Neural cell (in vitro differentiated cells): ENCODE results near the gene PLXDC2.

Source experiments
- EZH2 ChIP-seq: fragments of 200-600, 300-800 bp; shearing (Covaris generic), sonication (generic); IDR thresholded peaks from 2 replicates; pipeline ENCODE4 v1.6.1; 2014; ENCODE audit warnings: antibody characterized with exemption, low read length, borderline replicate concordance, mild to moderate bottlenecking; ENCODE audit not compliant: insufficient read depth, poor library complexity, severe bottlenecking
- MXI1 ChIP-seq: fragments of 450-650 bp; conservative IDR thresholded peaks from 2 replicates; pipeline ENCODE4 v1.6.1; 2014; ENCODE audit warnings: antibody characterized with exemption, mild to moderate bottlenecking; ENCODE audit not compliant: poor library complexity, severe bottlenecking
- POLR2AphosphoS5 ChIP-seq: IDR thresholded peaks from 2 replicates; pipeline ENCODE4 v1.6.1; 2012
- RAD21 ChIP-seq: fragments of 450-650 bp; conservative IDR thresholded peaks from 2 replicates; pipeline ENCODE4 v1.6.1; 2014; ENCODE audit warnings: antibody characterized with exemption, mild to moderate bottlenecking, moderate library complexity
- TF ChIP-seq, protein P1 (sequence below): fragments of 450-650 bp; IDR thresholded peaks from 2 replicates; pipeline ENCODE4 v1.5.1; 2014; ENCODE audit warnings: antibody characterized with exemption, mild to moderate bottlenecking, moderate library complexity; ENCODE audit not compliant: poor library complexity, severe bottlenecking

DNA sequence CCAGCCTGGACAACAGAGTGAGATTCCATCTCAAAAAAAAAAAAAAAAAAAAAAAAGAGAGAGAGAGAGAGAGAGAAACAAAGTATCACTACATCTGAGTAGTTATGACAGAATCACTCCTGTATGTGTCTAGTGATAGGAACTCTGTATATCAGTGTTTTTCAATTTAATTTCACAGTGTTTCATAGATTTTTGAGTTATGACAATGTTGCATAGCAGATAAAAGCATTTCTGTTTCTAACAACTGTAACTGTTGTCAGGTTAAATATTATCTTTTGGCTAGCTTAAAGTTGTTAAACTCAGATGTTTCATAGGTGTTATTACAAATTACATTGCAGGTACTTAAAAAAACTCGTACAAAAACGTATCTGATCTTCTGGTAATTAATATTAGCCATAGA, 60.3 kb downstream of the PLXDC2 start:
- no peak for TF ChIP-seq POLR2AphosphoS5
- TF ChIP-seq, protein P1, sequence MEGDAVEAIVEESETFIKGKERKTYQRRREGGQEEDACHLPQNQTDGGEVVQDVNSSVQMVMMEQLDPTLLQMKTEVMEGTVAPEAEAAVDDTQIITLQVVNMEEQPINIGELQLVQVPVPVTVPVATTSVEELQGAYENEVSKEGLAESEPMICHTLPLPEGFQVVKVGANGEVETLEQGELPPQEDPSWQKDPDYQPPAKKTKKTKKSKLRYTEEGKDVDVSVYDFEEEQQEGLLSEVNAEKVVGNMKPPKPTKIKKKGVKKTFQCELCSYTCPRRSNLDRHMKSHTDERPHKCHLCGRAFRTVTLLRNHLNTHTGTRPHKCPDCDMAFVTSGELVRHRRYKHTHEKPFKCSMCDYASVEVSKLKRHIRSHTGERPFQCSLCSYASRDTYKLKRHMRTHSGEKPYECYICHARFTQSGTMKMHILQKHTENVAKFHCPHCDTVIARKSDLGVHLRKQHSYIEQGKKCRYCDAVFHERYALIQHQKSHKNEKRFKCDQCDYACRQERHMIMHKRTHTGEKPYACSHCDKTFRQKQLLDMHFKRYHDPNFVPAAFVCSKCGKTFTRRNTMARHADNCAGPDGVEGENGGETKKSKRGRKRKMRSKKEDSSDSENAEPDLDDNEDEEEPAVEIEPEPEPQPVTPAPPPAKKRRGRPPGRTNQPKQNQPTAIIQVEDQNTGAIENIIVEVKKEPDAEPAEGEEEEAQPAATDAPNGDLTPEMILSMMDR, result no peak
- TF ChIP-seq MXI1, result no peak
- TF ChIP-seq RAD21, result no peak
- TF ChIP-seq EZH2, result no peak
